ENCODE measurements around the gene SPATA13.
"Not testable (repeated sequence)": the region's sequence is repeated elsewhere in the genome, so short reads cannot be mapped to it uniquely, and the experiment has no call there.

SPATA13 gene

GRCh38 chr13:24279327-24280110 is 119.0 kb downstream of the SPATA13 start:
- no peak for DNase-seq (ENCODE audit: low spot score)

GRCh38 chr13:24280720-24281119 is 120.2 kb downstream of the SPATA13 start:
- DNase-seq (ENCODE audit: low spot score), result no peak

GRCh38 chr13:24281188-24282008 is 120.9 kb downstream of the SPATA13 start:
- DNase-seq (ENCODE audit: low spot score), result no peak

- no peak for DNase-seq (ENCODE audit: low spot score)
These were observed 121.7 kb downstream of the SPATA13 start for GRCh38 chr13:24282256-24282655.

- DNase-seq (ENCODE audit: low spot score), result no peak
These were observed 124.5 kb downstream of the SPATA13 start for GRCh38 chr13:24284889-24285565.

GRCh38 chr13:24286624-24287023 is 126.1 kb downstream of the SPATA13 start:
- DNase-seq (ENCODE audit: low spot score), result no peak

- no peak for DNase-seq (ENCODE audit: low spot score)
These were observed 127.3 kb downstream of the SPATA13 start for GRCh38 chr13:24287748-24288287.

GRCh38 chr13:24288870-24289269 is 128.3 kb downstream of the SPATA13 start:
- no peak for DNase-seq (ENCODE audit: low spot score)

- no peak for DNase-seq (ENCODE audit: low spot score)
These were observed 129.9 kb downstream of the SPATA13 start for GRCh38 chr13:24290280-24290932.

- DNase-seq (ENCODE audit: low spot score), result no peak
These were observed 132.0 kb downstream of the SPATA13 start for GRCh38 chr13:24292481-24292880.

GRCh38 chr13:24293746-24294145 is 133.2 kb downstream of the SPATA13 start:
- DNase-seq (ENCODE audit: low spot score), result no peak

GRCh38 chr13:24299488-24300114 is 139.1 kb downstream of the SPATA13 start:
- DNase-seq (ENCODE audit: low spot score), result no peak

GRCh38 chr13:24301434-24301833 is 140.9 kb downstream of the SPATA13 start:
- DNase-seq (ENCODE audit: low spot score), result no peak

- no peak for DNase-seq (ENCODE audit: low spot score)
These were observed 141.4 kb downstream of the SPATA13 start for GRCh38 chr13:24301911-24302310.

GRCh38 chr13:24304620-24305019 is 144.1 kb downstream of the SPATA13 start:
- DNase-seq (ENCODE audit: low spot score), result no peak

GRCh38 chr13:24306632-24307031 is 146.1 kb downstream of the SPATA13 start:
- no peak for DNase-seq (ENCODE audit: low spot score)

- no peak for DNase-seq (ENCODE audit: low spot score)
These were observed 146.9 kb downstream of the SPATA13 start for GRCh38 chr13:24307211-24308067.

GRCh38 chr13:24308068-24308445 is 147.5 kb downstream of the SPATA13 start:
- no peak for DNase-seq (ENCODE audit: low spot score)

GRCh38 chr13:24308488-24309020 is 148.0 kb downstream of the SPATA13 start:
- DNase-seq (ENCODE audit: low spot score), result no peak

GRCh38 chr13:24309300-24309699 is 148.8 kb downstream of the SPATA13 start, which contains the start of gene C1QTNF9:
Gene C1QTNF9, plus strand, starts transcription at chr13:24309580. Its CDS starts 6,424 bp downstream, at chr13:24316004.
- DNase-seq (ENCODE audit: low spot score), result not testable (repeated sequence)
